Measurements from ENCODE around the gene DDX42. TPM values are rescaled to one million over a fixed set of nuclear protein-coding genes. Genes with fewer than 3 reads are reported as not detected.
A peak's percentile ranks its signal among the peaks of the same experiment; 100 is the strongest.
"Not testable (repeated sequence)": the region's sequence is repeated elsewhere in the genome, so short reads cannot be mapped to it uniquely, and the experiment has no call there.

DDX42 gene
- total RNA-seq, 2 donors from 2014 or later = 80.9 to 89.7 TPM

DNA sequence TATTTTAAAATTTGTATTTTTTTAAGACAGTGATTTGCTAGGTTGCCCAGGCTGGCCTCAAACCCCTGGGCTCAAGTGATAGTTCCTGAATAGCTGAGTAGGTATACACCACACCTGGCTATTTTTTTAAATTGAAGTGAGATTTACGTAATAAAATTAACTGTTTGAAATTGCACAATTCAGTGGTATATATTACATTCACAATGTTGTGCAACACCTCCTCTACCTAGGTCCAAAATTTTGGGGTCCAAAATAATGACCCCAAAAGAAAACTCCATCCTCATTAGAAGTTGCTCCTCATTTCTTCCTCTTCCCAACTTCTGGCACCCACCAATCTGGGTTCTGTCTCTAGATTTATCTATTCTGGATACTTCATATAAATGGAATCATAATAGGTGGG is 71.5 kb downstream of the DDX42 start:
- intact Hi-C loops (cut with DNase I) = no loop called here
- no peak for DNase-seq (ENCODE audit: low spot score)

DNA sequence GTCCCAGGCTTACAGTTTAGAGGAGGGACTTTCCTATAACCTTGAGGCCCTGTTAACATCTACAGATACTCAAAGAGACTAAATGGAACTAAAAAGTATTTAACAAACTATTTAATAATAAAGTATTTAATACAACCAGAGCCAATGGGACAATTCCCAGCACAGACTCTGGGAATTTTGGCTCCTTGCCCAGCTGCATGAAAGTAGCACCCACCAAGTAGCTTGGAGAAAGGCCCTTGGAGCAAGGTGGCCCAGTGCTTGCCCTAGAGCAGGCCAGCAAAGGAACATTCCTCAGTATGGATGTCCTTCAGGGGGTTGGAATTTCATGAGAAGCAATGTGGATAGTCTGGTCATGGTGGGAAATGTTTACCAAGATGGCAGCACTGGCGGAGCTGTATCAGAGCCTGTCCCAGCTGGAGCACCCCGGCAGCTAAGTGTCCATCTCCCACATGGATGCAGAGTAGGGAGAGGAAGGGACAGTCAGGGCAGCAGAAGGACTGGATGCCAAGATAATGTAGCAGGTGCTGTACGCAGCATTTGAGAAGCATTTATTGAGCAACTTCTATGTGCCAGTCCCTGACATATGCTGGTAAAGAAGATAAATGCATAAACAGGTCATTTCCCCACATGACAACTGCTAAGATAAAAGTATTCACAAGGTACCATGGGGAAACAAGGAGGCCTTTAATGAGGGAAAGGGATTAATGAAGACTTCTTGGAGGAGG is 73.7 kb downstream of the DDX42 start:
- intact Hi-C loops (cut with DNase I) = no loop called here
- DNase-seq (ENCODE audit: low spot score) = peak; percentile 25

DNA sequence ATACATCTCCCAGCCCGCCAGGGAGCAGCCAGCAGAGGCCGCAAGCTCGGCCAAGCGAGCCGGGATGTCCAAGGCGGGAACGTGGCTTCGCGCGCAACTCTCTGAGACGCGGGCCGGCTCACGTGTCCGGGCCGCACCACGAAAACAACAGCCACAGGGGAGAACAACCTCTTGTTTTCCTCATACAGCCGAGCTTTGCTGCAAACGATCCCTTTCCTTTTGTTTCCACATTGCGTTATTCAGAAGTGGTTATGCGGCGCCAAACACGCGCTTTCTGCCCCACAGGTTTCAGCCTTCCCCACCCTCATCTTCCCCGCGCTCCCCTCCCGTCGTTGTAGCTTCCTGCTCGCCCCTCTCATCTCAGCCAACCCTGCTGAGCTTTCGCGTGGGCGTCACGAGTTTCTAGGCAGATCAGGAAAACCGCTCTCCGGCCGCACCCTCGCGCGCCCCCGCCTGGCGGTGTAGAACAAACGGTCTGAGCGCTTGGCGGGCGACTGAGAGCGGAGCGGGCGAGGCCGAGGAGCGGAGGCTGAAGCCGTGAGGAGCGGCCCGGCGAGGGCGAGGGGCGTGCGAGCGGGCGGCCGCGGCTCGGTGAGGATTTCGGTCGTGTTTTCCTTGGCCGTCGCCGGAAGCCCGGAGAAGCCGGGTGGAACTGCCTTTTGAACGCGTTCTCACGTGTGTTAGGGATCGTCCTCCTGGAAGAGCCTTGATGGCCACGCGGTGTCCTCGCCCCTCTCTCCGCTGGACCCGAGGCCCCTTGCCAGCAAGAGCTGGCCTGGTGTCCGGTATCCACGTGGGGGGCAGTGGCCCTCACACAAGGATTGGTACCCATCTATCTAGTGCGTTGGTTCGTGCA is 75.1 kb downstream of the DDX42 start:
- DNase-seq (ENCODE audit: low spot score) = peak; percentile 98
- intact Hi-C loops (cut with DNase I) = no loop called here

DNA sequence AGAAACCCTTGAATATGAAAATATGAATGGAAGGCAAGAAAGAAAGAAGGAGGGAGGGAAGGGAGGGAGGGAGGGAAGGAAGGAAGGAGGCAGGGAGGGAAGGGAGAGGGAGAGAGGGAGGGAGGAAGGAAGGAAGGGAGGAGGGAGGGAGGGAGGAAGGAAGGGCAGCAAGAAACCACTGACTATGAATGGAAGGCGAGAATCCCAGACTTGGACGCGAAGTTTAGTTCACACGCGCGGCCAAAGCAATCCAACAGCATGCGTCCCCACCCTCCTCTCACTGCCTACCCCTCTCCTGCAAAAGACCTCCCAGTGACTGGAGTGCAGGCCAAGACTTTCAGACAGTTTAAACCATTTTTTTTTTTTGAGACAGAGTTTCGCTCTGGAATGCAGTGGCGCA is 76.4 kb downstream of the DDX42 start:
- intact Hi-C loops (cut with DNase I) = no loop called here
- DNase-seq (ENCODE audit: low spot score) = peak; percentile 36

DNA sequence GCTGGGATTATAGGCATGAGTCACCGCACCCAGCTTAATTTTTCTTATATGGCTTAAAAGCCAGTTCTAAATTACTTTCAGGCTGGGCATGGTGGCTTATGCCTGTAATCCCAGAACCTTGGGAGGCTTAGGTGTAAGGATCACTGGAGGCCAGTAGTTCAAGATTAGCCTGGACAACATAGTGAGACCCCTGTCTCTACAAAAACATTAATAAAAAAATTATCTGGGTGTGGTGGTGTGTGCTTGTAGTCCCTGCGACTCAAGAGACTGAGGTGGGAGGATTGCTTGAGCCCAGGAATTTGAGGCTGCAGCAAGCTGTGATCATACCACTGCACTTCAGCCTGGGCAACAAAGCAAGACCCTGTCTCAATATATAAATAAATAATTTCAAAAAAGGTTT is 79.3 kb downstream of the DDX42 start:
- peak; percentile 5 for DNase-seq (ENCODE audit: low spot score)
- intact Hi-C loops (cut with DNase I) = no loop called here

DNA sequence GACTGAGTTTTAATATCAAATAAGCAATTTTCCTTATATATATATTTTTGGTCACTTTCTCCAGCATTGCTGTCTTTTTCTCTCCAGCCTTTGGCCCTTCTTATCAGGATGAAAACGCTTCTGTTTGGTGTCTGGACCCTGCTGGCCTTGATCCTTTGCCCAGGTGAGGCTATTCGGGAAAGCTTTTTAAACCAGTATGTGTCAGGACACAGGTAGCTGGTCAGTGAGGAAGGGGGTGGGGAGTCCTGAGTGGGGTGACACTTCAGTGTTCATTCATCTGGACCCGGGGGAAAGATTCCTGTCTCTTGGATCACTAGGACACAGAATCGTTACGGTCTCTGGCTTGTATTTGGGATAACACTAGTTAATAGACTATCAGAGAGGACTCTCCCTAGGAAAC is 80.7 kb downstream of the DDX42 start:
- intact Hi-C loops (cut with DNase I) = no loop called here

DNA sequence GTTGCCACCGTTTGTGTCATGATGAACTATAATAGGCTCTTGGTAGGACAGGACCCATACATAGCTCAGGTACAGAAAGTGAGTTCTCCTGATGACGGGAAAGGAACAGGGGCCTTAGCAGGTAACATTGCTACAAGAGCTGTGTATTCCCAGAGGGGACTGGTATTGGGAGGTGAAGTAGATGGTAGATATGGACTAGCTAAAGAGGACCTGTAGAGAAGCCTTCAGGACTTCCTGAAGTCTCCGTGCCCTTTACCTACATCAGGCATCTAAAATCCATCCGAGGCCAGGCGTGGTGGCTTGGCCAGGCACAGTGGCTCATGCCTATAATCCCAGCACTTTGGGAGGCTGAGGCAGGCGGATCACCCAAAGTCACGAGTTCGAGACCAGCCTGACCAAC is 81.2 kb downstream of the DDX42 start:
- intact Hi-C loops (cut with DNase I) = no loop called here

More for the DNA sequence above, 80.7 kb downstream of the DDX42 start:
- DNase-seq (ENCODE audit: low spot score) = peak; percentile 52

DNA sequence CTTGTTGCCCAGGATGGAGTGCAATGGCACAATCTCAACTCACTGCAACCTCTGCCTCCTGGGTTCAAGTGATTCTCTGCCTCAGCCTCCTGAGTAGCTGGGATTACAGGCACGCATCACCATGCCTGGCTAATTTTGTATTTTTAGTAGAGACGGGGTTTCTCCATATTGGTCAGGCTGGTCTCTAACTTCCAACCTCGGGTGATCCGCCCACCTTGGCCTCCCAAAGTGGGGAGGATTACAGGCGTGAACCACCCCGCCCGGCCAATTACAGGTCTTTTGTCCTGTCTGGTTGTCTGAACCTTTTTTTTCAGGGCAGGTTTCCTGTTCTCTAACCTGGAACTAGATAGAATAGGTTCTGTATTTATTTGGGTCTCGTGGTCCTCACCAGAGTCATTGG is 82.5 kb downstream of the DDX42 start:
- DNase-seq (ENCODE audit: low spot score) = peak; percentile 20
- intact Hi-C loops (cut with DNase I) = not testable (repeated sequence)

More for the DNA sequence above, 81.2 kb downstream of the DDX42 start:
- DNase-seq (ENCODE audit: low spot score) = peak; percentile 69

DNA sequence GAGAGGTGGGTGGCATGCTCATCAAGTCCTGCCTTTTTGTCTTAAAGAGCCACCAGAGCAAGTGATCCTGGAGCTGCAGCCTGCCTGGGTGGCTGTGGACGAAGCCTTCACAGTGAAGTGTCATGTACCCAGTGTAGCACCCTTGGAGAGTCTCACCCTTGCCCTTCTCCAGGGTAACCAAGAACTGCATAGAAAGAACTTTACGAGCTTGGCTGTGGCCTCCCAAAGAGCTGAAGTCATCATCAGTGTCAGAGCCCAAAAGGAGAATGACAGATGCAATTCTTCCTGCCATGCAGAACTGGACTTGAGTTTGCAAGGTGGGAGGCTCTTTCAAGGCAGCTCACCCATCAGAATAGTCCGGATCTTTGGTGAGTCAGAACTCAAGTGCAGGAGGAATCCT is 85.3 kb downstream of the DDX42 start:
- intact Hi-C loops (cut with DNase I) = no loop called here
- peak; percentile 17 for DNase-seq (ENCODE audit: low spot score)

DNA sequence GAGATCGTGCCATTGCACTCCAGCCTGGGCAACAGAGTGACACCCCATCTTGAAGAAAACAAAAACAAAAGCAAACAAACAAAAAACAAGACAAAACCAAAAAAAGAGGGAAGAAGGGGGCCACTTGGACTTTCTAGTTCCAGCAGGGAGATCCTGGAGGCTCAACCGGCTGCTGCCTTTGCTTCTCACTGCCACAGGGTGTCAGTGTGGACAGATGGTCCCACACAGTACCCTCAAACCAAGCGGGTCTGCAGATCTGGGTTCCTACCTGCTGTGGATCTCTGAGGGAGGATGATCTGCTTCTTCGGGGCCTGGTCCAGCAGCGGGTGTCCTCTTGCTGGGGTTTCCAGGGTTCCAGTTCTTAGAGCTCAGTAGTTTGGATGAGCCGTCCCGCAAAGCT is 92.7 kb downstream of the DDX42 start:
- peak; percentile 37 for DNase-seq (ENCODE audit: low spot score)
- intact Hi-C loops (cut with DNase I) = not testable (repeated sequence)

Other genes with a start within 250 kb of the DDX42 start
- 10 to 100 TPM; 48.4 to 48.6 TPM for gene DCAF7, start 223.7 kb upstream of the DDX42 start, total RNA-seq
- 10 to 100 TPM; 11.6 to 14.3 TPM for gene TACO1, start 173.3 kb upstream of the DDX42 start, total RNA-seq
- 10 to 100 TPM; 38.5 to 39.8 TPM for gene MAP3K3, start 151.8 kb upstream of the DDX42 start, total RNA-seq
- 10 to 100 TPM in 1 of 2 donors, 1 to 10 TPM in 1; 9.6 to 13.0 TPM for gene LIMD2, start 74.0 kb upstream of the DDX42 start, total RNA-seq
- gene STRADA, start 32.4 kb upstream of the DDX42 start, total RNA-seq = 10 to 100 TPM; 27.5 to 30.8 TPM
- 10 to 100 TPM; 52.5 to 58.5 TPM for gene CCDC47, start 573 bp upstream of the DDX42 start, total RNA-seq
- gene PSMC5, start 53.3 kb downstream of the DDX42 start, total RNA-seq = 100 to 1,000 TPM in 1 of 2 donors, 10 to 100 TPM in 1; 94.8 to 104 TPM
- 10 to 100 TPM; 25.2 to 26.0 TPM for gene FTSJ3, start 53.5 kb downstream of the DDX42 start, total RNA-seq
- gene SMARCD2, start 68.5 kb downstream of the DDX42 start, total RNA-seq = 10 to 100 TPM; 45.6 to 76.9 TPM
- not detected for gene CSH2, start 99.5 kb downstream of the DDX42 start, total RNA-seq
- gene GH2, start 107.8 kb downstream of the DDX42 start, total RNA-seq = not detected
- not detected for gene CSH1, start 122.4 kb downstream of the DDX42 start, total RNA-seq
- not detected for gene CSHL1, start 137.1 kb downstream of the DDX42 start, total RNA-seq
- not detected for gene GH1, start 144.7 kb downstream of the DDX42 start, total RNA-seq
- 1 to 10 TPM; 5.1 to 5.5 TPM for gene CD79B, start 158.2 kb downstream of the DDX42 start, total RNA-seq
- 1 to 10 TPM in 1 of 2 donors, under 1 TPM in 1; 0.76 to 2.2 TPM for gene SCN4A, start 198.7 kb downstream of the DDX42 start, total RNA-seq
- under 1 TPM; 0.29 to 0.69 TPM for gene PRR29, start 224.2 kb downstream of the DDX42 start, total RNA-seq
- gene ICAM2, start 246.5 kb downstream of the DDX42 start, total RNA-seq = 10 to 100 TPM; 26.7 to 36.4 TPM